Omental fat pad (tissue), 4 donors: Measurements from ENCODE around the gene CACNA2D1. TPM values are rescaled to one million over a fixed set of nuclear protein-coding genes. Genes with fewer than 3 reads are reported as not detected.
"Not testable (repeated sequence)": the region's sequence is repeated elsewhere in the genome, so short reads cannot be mapped to it uniquely, and the experiment has no call there.

Experiments used
- ATAC-seq: fragments of 150-250 bp; one replicate; pipeline ENCODE4 v1.9.1; 2016; ENCODE audit warnings: mild to moderate bottlenecking, moderate library complexity; ENCODE audit not compliant: low FRiP score
- DNase-seq: peaks from one replicate; pipeline ENCODE4 v3.0.0-alpha.2; 2019; ENCODE audit warnings: low spot score
- total RNA-seq, 4 donors: library from RNA; depleted of rRNA; stranded (reverse); fragments of >200 nt; gene quantifications; one replicate each; pipeline ENCODE4 v1.1.0, GENCODE V29; 2016
- TF ChIP-seq, protein P1 (sequence below), 3 donors: fragments of 450-650 bp; IDR thresholded peaks; one replicate each; pipeline ENCODE4 v1.5.1; 2016 to 2017; ENCODE audit warnings: antibody characterized with exemption in 3 of 3, mild to moderate bottlenecking in 3 of 3, moderate library complexity in 2 of 3

Gene CACNA2D1
- total RNA-seq, 4 donors from 2014 or later: 20.5 to 39.8 (median 29.3) TPM

DNA sequence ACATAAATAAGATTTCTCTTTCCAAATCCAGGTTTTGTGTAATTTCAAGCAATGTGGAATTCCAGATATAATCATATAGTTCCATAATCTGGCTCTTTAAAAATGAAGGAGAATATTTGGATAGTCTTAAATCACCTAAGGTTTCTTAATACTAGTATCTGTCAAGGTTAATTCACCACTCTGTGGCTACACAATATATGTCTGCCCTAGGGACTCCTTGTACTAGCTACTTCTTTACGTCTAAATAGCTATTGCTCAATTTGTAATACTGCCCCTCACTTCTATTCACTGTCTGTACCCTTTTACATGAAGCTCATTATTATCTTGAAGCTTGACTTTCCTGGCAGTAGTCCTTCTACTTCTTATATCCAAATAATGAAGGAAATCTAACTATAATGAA lies 47.2 kb downstream of the CACNA2D1 start:
- no peak for ATAC-seq
- TF ChIP-seq, protein P1, sequence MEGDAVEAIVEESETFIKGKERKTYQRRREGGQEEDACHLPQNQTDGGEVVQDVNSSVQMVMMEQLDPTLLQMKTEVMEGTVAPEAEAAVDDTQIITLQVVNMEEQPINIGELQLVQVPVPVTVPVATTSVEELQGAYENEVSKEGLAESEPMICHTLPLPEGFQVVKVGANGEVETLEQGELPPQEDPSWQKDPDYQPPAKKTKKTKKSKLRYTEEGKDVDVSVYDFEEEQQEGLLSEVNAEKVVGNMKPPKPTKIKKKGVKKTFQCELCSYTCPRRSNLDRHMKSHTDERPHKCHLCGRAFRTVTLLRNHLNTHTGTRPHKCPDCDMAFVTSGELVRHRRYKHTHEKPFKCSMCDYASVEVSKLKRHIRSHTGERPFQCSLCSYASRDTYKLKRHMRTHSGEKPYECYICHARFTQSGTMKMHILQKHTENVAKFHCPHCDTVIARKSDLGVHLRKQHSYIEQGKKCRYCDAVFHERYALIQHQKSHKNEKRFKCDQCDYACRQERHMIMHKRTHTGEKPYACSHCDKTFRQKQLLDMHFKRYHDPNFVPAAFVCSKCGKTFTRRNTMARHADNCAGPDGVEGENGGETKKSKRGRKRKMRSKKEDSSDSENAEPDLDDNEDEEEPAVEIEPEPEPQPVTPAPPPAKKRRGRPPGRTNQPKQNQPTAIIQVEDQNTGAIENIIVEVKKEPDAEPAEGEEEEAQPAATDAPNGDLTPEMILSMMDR (IDR thresholded peaks at IDR 0.05): no peak
- no peak for DNase-seq

DNA sequence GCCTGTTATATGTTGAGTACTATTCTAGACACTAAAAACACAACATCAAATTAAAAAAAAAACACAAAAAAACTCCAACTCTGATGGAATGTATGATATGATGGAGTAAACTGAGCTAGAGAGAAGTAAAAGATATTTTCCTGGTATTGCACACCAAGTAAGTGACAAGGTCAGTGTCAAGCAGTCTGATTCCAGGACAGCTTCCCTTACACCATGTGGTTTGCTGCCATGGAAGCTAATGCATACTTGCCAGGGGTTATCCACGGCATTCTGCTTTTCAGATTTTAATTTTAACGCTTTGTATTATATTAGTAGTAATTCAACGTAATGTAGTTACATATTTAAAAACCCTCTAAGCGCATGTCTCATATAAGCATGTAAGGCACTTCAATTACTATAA lies 48.4 kb downstream of the CACNA2D1 start:
- DNase-seq: no peak
- TF ChIP-seq, protein P1 (IDR thresholded peaks at IDR 0.05): no peak
- no peak for ATAC-seq

DNA sequence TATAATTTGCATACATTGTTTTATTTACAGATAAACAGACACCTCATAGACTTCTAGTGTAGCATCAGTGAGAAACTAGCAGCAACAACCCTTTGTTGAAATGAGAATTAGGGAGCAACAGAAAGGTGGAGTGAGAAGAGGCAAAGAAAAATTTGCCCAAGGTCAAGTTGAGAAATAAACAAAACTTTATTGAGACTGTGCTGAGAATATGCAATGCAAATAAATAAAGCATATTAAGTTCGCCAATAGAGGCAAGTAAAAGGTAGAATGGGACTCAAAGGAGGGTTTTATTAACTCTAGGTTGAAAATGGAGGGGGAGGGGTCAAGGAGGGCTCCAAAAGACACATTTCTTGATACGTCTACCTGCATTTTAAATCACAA lies 49.7 kb downstream of the CACNA2D1 start:
- DNase-seq: no peak
- no peak for ATAC-seq
- TF ChIP-seq, protein P1 (IDR thresholded peaks at IDR 0.05): no peak

DNA sequence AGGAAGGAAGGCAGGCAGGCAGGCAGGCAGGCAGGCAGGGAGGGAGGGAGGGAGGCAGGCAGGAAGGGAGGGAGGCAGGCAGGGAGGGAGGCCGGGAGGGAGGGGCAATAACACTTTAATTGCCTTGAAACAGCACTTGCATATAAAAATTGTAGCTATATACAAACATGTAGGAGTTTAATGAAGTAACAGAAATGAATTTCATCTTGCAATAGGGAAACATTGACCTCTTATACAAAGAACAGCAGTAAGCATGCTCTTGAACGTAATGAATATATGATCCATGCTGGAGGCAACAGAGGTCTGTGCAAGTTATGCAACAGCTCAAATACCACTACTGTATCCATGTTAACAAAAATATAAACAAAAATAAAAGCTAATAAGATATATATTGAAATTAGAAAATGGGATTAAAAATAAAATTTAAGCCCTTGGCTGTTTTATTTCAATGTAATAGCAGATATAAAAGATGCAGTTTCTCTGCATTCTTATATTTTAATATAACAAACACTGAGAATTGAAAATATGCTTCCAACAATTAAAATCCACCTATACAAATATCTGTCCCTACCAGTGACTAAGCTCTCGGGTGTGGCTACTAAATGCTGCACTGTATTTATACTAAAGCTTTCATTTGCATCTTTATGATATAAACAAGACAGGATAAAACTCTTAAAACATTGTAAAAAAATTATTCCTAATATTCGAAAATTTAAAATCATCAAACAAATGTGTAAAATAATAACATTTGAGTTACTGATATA lies 50.3 kb downstream of the CACNA2D1 start:
- ATAC-seq: no peak
- TF ChIP-seq, protein P1 (IDR thresholded peaks at IDR 0.05): no peak

DNA sequence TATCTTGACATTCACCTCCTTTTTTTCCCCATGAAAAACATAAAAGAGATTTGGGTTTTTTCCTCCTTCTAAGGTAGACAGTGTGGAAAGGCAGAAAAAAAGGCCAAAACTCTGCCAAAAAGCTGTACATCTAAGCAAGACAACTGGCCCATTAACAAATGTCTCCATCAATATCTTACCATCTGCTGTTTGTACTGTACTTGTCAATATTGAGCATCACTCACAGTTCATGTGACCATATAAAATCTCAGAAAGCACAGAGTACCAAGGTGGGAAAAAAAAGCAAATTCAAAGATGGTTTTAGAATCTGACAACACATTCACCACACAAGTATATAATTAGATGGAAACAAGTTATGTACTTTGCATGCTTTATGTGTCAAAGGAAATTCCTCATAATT lies 52.6 kb downstream of the CACNA2D1 start:
- TF ChIP-seq, protein P1 (IDR thresholded peaks at IDR 0.05): no peak
- ATAC-seq: no peak
- no peak for DNase-seq

More for the DNA sequence above, 50.3 kb downstream of the CACNA2D1 start:
- DNase-seq: no peak

DNA sequence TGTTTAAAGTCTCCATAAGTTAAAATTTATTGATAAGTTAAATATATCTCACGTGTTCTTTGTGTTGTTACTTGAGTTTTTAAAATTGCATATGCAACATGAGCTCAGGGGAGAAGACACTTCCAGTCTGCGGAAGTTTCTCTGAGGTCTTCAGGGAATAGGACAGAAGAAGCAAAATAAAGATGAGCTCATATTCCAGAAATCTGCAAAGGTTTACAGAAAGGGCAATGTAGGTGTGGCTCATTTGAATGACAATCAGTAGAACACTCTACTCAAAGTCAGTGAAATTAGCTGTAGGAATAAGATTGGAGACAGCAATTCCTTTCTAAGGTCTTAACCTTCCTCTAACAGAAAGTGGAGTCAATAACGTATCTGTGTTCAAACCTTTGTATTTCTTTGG lies 53.7 kb downstream of the CACNA2D1 start:
- ATAC-seq: no peak
- DNase-seq: no peak
- TF ChIP-seq, protein P1 (IDR thresholded peaks at IDR 0.05): no peak

DNA sequence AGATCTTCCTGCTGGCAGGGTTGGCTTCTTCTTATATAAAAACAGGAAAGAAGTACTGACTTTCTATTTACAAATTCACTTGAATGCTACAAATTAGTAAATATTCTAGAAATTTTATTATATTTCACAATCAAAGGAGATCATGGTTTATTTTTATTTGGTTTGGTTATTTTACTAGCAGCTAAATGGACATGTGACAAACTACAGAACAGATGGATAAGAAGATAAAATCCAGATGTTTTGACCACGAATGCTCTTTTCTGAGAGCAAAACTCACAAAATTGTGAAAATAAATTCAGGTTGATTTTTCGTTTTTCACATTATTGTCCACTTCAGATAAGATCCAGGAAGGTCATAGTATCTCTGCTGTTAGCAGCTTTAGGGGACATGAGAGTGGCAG lies 55.4 kb downstream of the CACNA2D1 start:
- DNase-seq (no peak), ATAC-seq (no peak)
- TF ChIP-seq, protein P1 (IDR thresholded peaks at IDR 0.05): no peak

DNA sequence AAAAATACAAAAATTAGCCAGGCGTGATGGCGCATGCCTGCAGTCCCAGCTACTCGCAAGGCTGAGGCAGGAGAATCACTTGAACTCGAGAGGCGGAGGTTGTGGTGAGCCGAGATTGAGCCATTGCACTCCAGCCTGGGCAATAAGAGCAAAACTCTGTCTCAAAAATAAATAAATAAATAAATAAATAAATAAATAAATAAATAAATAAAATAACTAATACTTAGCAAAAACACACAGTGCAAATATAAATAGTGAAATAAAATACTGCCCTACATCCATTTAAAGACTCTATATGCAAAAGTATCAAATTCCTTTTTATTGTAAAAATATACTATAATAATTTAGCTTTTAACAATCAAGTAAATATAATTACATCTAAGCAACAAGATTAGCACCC lies 57.0 kb downstream of the CACNA2D1 start:
- DNase-seq: not testable (repeated sequence)

More for the DNA sequence above, 57.0 kb downstream of the CACNA2D1 start:
- ATAC-seq: not testable (repeated sequence)
